Fibroblast of the aortic adventitia (primary cell): Measurements from ENCODE around the gene FBRSL1. TPM values are rescaled to one million over a fixed set of nuclear protein-coding genes. Genes with fewer than 3 reads are reported as not detected.

ENCODE experiments used
- DNase-seq: peaks from one replicate; pipeline ENCODE4 v3.0.0-alpha.2; 2010; ENCODE audit warnings: low read depth
- H3K4me3 ChIP-seq: 2 replicates; pipeline ENCODE4 v1.5.1; 2011; ENCODE audit warnings: low read depth, mild to moderate bottlenecking, control low read depth, low read length, moderate library complexity
- CTCF ChIP-seq: IDR thresholded peaks from 2 replicates; pipeline ENCODE4 v1.5.1; 2011; ENCODE audit warnings: mild to moderate bottlenecking, low read length, control low read depth, inconsistent platforms; ENCODE audit not compliant: insufficient read depth
- total RNA-seq: library from RNA; depleted of rRNA; stranded (reverse); fragments of >200 nt; gene quantifications from 2 replicates; pipeline ENCODE4 v1.2.3, GENCODE V29; 2012; ENCODE audit warnings: low replicate concordance

The FBRSL1 gene
- total RNA-seq, 1 donor, result 5.2 TPM

- no peak for DNase-seq
- TF ChIP-seq CTCF, result no peak
- H3K4me3 ChIP-seq, result no peak overlapping the region
These were observed 12.1 kb upstream of the FBRSL1 start for GRCh38 chr12:132477703-132478432.

GRCh38 chr12:132478433-132478803 is 11.5 kb upstream of the FBRSL1 start:
- H3K4me3 ChIP-seq, result no peak overlapping the region
- no peak for DNase-seq
- TF ChIP-seq CTCF, result no peak

GRCh38 chr12:132478845-132479244 is 11.1 kb upstream of the FBRSL1 start:
- H3K4me3 ChIP-seq, result no peak overlapping the region
- peak; percentile 6 for TF ChIP-seq CTCF
- no peak for DNase-seq

- TF ChIP-seq CTCF, result no peak
- no peak overlapping the region for H3K4me3 ChIP-seq
- DNase-seq, result no peak
These were observed 10.7 kb upstream of the FBRSL1 start for GRCh38 chr12:132479291-132479690.

- no peak for DNase-seq
- no peak for TF ChIP-seq CTCF
- H3K4me3 ChIP-seq, result no peak overlapping the region
These were observed 9.9 kb upstream of the FBRSL1 start for GRCh38 chr12:132479938-132480622.

GRCh38 chr12:132480623-132481132 is 9.3 kb upstream of the FBRSL1 start:
- H3K4me3 ChIP-seq, result no peak overlapping the region
- no peak for DNase-seq
- TF ChIP-seq CTCF, result no peak
